ENCODE results near the gene ENPP4. TPM values are rescaled to one million over a fixed set of nuclear protein-coding genes. Genes with fewer than 3 reads are reported as not detected.
"Not testable (repeated sequence)": the region's sequence is repeated elsewhere in the genome, so short reads cannot be mapped to it uniquely, and the experiment has no call there.

Gene ENPP4
- 10 to 100 TPM; 14.2 to 22.1 (median 20.5) TPM for total RNA-seq
- polyA plus RNA-seq = 10 to 100 TPM in 2 of 3 donors, 1 to 10 TPM in 1; 8.1 to 28.5 (median 13.8) TPM
- long read RNA-seq, donor 1, full-length matches to known transcripts = 18 of 25 reads
- long read RNA-seq, donor 1, partial matches to known transcripts = 6 of 25 reads
- long read RNA-seq, donor 1, other reads (novel, unspliced or antisense) = 1 of 25 reads
- long read RNA-seq, donor 2, full-length matches to known transcripts = 26 of 36 reads
- long read RNA-seq, donor 2, partial matches to known transcripts = 7 of 36 reads
- long read RNA-seq, donor 2, other reads (novel, unspliced or antisense) = 3 of 36 reads

GRCh38 chr6:46129629-46130511 is at the start of gene ENPP4:
ENPP4 (plus strand) TSS chr6:46129989; CDS start chr6:46139584, 9,595 bp downstream.
- no peaks in the 10 kb centered on the region for H3K27me3 ChIP-seq (ENCODE audit: insufficient read depth in 3 of 3, low read length in 2 of 3)
- no peaks in the 10 kb centered on the region for H3K36me3 ChIP-seq (ENCODE audit: insufficient read depth in 1 of 2, low read depth in 1 of 2)
- WGBS, 3 donors = 0% methylated on average over 59 to 61 of the region's 61 CpGs
- no peaks in the 10 kb centered on the region for H3K9me3 ChIP-seq
- TF ChIP-seq CTCF (IDR thresholded peaks at IDR 0.05) = no peak
- ATAC-seq = peak; percentile 98 to 100 (median 99)
- intact Hi-C loops (cut with DNase I) = loop anchor here in 1 of 2 donors (10.0 kb wide), 1 partner anchor 85 kb away; no protein-coding TSS in a partner anchor
- peaks cover 34% of the 10 kb centered on the region for H3K4me1 ChIP-seq
- H3K27ac ChIP-seq = peak within 1 kb of the TSS; percentile 81
- peak; percentile 85 to 95 for DNase-seq
- peak within 1 kb of the TSS; percentile 94 for H3K4me3 ChIP-seq

GRCh38 chr6:46080111-46080510 is 49.7 kb upstream of the ENPP4 start:
- no peak for ATAC-seq
- Histone ChIP-seq H3K4me3 (no peak overlapping the region), H3K27ac (no peak overlapping the region), H3K27me3 (ENCODE audit: insufficient read depth in 3 of 3, low read length in 2 of 3) (no peaks in the 10 kb centered on the region), H3K36me3 (ENCODE audit: insufficient read depth in 1 of 2, low read depth in 1 of 2) (no peaks in the 10 kb centered on the region), H3K9me3 (no peaks in the 10 kb centered on the region), H3K4me1 (no peaks in the 10 kb centered on the region)
- no peak for TF ChIP-seq CTCF (IDR thresholded peaks at IDR 0.05)
- 86 to 89% (median 89%) methylated on average over 4 of the region's 4 CpGs for WGBS, 3 donors
- no peak for DNase-seq
- intact Hi-C loops (cut with DNase I) = no loop called here

GRCh38 chr6:46085688-46086087 is 44.1 kb upstream of the ENPP4 start:
- H3K36me3 ChIP-seq (ENCODE audit: insufficient read depth in 1 of 2, low read depth in 1 of 2); ATAC-seq; H3K4me1 ChIP-seq; H3K9me3 ChIP-seq; DNase-seq; H3K27ac ChIP-seq; intact Hi-C loops (cut with DNase I); H3K4me3 ChIP-seq; H3K27me3 ChIP-seq (ENCODE audit: insufficient read depth in 3 of 3, low read length in 2 of 3): not testable (repeated sequence)
- 90 to 91% (median 90%) methylated on average over 10 of the region's 10 CpGs for WGBS, 3 donors

GRCh38 chr6:46090115-46091079 is 39.4 kb upstream of the ENPP4 start:
- WGBS, 3 donors = 38 to 39% (median 39%) methylated on average over 10 of the region's 10 CpGs
- H3K9me3 ChIP-seq = no peaks in the 10 kb centered on the region

More at GRCh38 chr6:46090115-46091079, 39.4 kb upstream of the ENPP4 start:
- Histone ChIP-seq H3K27me3 (ENCODE audit: insufficient read depth in 3 of 3, low read length in 2 of 3) (no peaks in the 10 kb centered on the region), H3K4me3 (no peak overlapping the region), H3K36me3 (ENCODE audit: insufficient read depth in 1 of 2, low read depth in 1 of 2) (no peaks in the 10 kb centered on the region), H3K4me1 (no peaks in the 10 kb centered on the region), H3K27ac (no peak overlapping the region)
- intact Hi-C loops (cut with DNase I) = loop anchor here (5.0 to 10.0 kb wide), 4 partner anchors 117 to 537 kb away; no protein-coding TSS in a partner anchor
- ATAC-seq (peak; percentile 79 to 91 (median 84)), DNase-seq (peak; percentile 33 to 69)
- TF ChIP-seq CTCF (IDR thresholded peaks at IDR 0.05) = peak; percentile 91

Data from psoas muscle (tissue), 8 donors.